Transverse colon (tissue), 3 donors: ENCODE results near the gene ATP2B1.

Source experiments
- EP300 ChIP-seq: sonication (generic); formaldehyde crosslinking; IDR thresholded peaks from one replicate; pipeline ENCODE4 v1.6.1; 2017; ENCODE audit warnings: antibody characterized with exemption, low read depth
- POLR2A ChIP-seq: fragments of 450-650 bp; IDR thresholded peaks from one replicate; pipeline ENCODE4 v1.6.1; 2016; ENCODE audit warnings: antibody characterized with exemption, mild to moderate bottlenecking, moderate library complexity
- TF ChIP-seq, protein P1 (sequence below), 5 experiments: fragments of 200-600 bp in 3 of 5; fragments of 450-650 bp in 2 of 5; sonication (generic) in 3 of 5; IDR thresholded peaks; 1 replicate in 2 of 5; 2 replicates in 3 of 5; pipeline ENCODE4 v1.5.1; 2016 to 2017; ENCODE audit warnings: antibody characterized with exemption in 5 of 5, inconsistent platforms in 3 of 5, mild to moderate bottlenecking in 2 of 5, moderate library complexity in 1 of 5

DNA sequence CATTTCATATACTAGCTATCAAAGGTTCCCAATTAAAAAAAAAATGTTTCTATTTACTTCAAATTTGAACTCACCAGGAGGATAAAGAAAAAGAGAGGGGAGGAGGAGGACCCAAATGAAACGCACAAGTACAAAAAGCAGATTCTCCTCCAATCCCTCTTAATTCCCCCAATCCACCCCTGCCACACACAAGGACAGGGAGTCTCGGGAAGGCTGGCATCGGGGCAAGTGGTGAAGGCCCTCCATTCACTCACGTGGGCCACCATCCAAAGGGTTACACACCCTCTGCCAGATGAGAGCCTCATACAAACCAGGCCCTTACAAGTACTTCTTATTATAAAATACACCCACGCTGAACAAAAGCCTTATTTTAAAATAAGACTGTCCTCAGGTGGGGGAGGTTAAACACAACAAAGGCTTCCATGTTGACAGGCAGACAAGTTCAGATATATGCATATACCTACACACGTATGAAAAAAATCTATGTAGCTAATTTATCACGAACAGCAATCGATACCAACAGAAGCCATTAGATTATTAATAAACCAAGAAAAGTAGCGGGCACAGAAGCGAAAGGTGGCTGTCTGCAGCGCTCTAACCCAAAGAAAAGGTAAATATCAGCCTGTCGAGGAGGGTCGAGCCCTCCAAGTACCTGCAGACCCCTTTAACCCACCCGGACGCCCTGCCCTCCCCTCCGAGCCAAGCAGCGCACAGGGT is 1.5 kb downstream of the ATP2B1 start:
- TF ChIP-seq, protein P1, sequence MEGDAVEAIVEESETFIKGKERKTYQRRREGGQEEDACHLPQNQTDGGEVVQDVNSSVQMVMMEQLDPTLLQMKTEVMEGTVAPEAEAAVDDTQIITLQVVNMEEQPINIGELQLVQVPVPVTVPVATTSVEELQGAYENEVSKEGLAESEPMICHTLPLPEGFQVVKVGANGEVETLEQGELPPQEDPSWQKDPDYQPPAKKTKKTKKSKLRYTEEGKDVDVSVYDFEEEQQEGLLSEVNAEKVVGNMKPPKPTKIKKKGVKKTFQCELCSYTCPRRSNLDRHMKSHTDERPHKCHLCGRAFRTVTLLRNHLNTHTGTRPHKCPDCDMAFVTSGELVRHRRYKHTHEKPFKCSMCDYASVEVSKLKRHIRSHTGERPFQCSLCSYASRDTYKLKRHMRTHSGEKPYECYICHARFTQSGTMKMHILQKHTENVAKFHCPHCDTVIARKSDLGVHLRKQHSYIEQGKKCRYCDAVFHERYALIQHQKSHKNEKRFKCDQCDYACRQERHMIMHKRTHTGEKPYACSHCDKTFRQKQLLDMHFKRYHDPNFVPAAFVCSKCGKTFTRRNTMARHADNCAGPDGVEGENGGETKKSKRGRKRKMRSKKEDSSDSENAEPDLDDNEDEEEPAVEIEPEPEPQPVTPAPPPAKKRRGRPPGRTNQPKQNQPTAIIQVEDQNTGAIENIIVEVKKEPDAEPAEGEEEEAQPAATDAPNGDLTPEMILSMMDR (IDR thresholded peaks at IDR 0.05) = no peak
- TF ChIP-seq EP300 (no peak), POLR2A (no peak)
